Stimulated activated CD8-positive, alpha-beta memory T cell treated with anti-CD3 and anti-CD28 coated beads, Interleukin-2, amount 100 ng/mL, for 1 hour (primary cell): ENCODE data around the gene FOXD4L3.
"Not testable (repeated sequence)": the region's sequence is repeated elsewhere in the genome, so short reads cannot be mapped to it uniquely, and the experiment has no call there.

Experiments
- DNase-seq, 2 donors: peaks; one replicate each; pipeline ENCODE4 v3.0.0-alpha.2; 2020; ENCODE audit warnings: low read depth in 2 of 2

Gene FOXD4L3

DNA sequence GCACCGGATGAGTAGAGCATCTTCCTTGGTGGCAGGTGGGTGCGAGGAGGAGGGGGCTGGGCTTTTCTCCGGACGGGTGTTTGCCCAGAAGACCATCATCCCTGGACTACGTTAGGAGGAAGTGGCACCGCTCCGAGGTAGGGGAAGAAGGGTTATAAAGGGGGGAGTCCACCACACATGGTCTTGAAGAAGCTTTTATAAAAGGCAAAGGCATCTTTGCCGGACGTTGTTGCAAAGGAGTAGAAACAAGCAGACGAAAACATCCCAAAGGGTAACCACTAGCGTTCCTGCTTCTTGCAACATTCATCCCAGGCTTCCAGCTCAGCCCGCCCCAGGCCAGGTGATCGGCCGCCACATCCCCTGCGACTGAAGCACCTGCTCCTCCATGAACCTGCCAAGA lies at the start of gene FOXD4L3:
TSS of gene FOXD4L3 (plus strand) at position 301 of the 400 bp plus-strand sequence. CDS start at position 386, 85 bp downstream.
- not testable (repeated sequence) for DNase-seq

- DNase-seq: not testable (repeated sequence)
Measured at GRCh38 chr9:68281041-68281440, 21.6 kb upstream of the FOXD4L3 start.

GRCh38 chr9:68303771-68304170 lies 1.1 kb downstream of the FOXD4L3 start:
- DNase-seq: not testable (repeated sequence)

GRCh38 chr9:68304212-68304611 lies 1.5 kb downstream of the FOXD4L3 start:
- DNase-seq: not testable (repeated sequence)

- DNase-seq: not testable (repeated sequence)
Measured at GRCh38 chr9:68304777-68305176, 2.1 kb downstream of the FOXD4L3 start.

DNA sequence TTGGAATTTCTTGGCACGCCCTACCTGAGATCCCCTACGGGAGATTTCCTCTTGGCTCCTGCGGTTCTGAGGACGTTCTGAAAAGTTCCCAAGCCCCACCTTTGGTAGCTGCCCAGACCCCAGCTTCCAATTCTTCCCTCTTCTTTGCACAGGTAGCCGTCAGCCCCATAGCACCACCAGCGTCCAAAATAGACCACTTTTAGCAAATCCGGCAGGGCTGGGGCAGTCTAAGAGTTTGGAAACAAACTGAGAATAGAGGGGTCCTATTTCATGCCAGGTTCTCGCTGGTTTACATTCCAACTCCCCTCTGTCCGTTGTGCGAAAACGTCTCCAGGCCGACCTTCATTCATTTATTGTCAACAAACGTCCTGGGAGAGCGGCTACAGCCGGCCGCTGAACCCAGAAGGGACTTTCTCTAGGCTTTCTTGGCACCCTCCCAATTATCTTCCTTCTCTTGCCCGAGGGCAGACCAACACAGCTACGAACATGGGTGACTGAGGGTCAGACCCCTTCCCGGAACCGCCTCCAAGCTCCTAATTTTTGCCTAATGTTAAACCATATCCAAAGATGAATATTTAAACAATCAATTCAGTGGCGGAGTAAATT lies 3.1 kb downstream of the FOXD4L3 start:
- DNase-seq: not testable (repeated sequence)

GRCh38 chr9:68306391-68306964 lies 3.8 kb downstream of the FOXD4L3 start:
- not testable (repeated sequence) for DNase-seq

DNA sequence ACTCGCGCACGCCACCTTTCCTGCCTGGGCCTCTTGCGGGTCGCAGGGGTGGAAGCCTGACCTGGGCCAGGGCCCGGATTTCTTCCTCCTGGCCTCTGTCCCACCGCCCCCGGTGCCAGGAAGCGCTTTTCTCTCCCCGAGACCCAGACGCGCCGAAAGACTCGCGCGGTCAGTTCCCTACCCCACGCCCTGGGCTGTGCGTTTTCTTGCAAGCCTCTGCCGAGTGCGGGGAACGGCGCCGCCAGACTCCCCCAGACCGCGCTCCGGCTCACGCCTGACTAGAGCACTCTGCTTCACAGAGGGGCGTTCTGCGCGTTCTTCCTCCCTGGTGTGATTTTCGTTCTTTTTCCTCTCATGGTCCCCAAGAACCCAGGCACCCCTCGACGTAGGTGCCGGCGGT lies 4.5 kb downstream of the FOXD4L3 start:
- not testable (repeated sequence) for DNase-seq

GRCh38 chr9:68307654-68308053 lies 5.0 kb downstream of the FOXD4L3 start:
- not testable (repeated sequence) for DNase-seq

GRCh38 chr9:68311208-68311607 lies 8.5 kb downstream of the FOXD4L3 start:
- not testable (repeated sequence) for DNase-seq

GRCh38 chr9:68318209-68318608 lies 15.5 kb downstream of the FOXD4L3 start:
- not testable (repeated sequence) for DNase-seq

DNA sequence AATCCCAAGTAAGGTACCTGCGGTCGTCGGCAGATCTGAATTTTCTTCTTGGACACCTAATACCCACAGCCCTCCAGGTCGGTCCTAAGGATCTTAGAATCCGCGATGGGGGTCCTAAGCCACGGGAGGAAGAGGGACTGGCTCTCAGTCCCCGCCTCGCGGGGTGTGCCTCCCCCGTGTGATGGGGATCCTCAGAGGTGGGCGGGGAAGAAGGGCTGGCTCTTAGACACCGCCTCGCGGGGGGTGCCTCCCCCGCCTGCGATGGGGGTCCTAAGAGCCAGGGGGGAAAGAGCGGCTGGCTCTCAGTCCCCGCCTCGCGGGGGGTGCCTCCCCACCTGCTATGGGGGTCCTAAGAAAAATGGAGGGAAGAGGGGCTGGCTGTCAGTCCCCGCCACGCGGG lies 21.1 kb downstream of the FOXD4L3 start:
- not testable (repeated sequence) for DNase-seq

DNA sequence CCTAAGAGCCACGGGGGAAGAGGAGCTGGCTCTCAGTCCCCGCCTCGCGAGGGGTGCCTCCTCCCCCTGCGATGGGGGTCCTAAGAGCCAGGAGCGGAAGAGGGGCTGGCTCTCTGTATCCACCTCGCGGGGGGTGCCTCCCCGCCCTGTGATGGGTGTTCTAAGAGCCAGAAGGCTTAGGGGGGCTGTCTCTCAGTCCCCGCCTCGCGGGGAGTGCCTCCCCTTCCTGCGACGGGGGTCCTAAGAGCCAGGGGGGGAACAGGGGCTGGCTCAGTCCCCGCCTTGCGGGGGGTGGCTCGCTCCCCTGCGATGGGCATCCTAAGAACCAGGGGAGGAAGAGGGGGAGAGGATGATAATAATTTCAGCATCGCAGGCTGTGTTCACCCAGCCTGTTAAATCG lies 21.9 kb downstream of the FOXD4L3 start:
- not testable (repeated sequence) for DNase-seq

DNA sequence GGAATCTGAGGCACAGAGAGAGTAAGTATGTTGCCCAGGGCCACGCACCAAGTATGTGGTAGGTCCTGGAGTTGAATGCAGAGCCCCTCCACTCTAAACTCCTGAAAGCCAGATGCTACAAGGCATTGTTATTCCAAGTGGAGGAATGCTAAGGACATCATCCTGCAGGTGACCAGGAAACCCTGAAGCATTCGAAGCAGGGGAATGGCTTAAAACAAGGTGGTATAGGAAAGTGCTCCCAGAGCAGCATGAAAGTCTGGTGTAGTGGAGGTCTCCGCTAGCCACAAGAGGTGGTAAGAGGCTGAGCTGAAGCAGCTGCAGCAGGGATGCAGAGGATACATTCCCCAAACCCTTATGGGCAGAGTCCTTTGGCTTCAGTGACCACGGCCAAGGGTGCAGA lies 26.4 kb downstream of the FOXD4L3 start:
- DNase-seq: not testable (repeated sequence)

DNA sequence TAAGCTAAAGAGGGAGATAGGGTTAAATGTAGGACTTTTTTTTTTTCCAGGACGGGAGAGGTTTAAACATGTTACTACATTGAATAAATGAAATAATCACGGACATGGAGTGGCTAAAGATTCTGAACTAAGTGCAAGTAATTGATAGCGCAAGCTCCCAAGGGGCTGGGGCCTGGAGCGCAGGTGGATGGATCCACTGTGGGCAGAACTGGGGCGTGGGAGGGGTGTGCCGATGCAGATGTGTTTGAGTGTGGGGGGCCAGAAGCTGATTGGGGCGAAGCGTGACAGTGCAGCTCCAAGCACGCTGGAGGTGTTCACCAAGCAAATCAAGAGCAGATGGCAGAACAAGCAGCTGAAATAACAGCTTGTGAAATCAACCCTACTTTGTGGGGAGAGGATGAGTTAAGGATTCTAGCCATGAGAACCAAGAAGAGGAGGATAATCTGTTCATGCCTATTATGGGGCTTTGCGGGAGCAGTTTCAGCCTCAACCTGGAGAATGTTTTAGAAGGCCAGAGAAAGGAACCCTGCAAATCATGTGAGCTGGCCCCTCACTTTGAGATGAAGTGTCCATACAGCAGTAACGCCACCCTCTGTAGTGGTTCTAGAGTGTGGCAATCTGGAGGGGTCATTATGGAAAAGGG lies 28.0 kb downstream of the FOXD4L3 start:
- not testable (repeated sequence) for DNase-seq

- DNase-seq: not testable (repeated sequence)
Measured at GRCh38 chr9:68332122-68332521, 29.5 kb downstream of the FOXD4L3 start.

GRCh38 chr9:68335935-68336334 lies 33.3 kb downstream of the FOXD4L3 start:
- not testable (repeated sequence) for DNase-seq

DNA sequence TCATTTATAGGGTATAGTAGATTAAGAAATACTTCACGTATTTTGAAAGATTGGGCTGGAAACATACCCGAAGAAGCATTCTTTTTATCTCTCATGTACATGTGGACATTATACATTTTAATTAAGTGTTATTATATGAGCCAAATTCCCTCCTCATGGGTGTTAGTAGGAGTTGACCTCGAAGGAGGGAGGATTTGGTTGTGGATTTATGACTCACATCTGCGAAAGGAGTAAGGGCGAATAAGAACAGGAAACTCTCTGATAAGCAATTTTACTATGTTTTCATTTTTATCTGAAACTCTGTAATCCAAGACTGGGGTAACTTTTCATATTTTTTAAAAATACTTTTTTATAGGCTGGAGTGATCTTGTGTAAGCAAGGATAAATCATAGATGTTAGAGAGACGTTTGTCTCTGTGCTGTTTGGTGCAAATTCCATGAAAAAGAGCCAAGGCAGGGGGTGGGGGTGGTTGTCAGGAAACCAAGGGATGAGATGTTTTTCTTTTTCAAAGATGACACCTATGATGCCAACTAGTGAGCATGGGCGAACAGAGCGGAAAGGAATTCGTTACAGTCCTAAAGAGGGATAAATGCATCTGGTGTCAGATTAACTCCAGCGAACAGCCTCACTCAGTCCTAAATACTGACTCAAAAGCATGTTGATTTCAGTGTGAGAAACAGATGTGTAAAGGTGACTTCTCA lies 34.1 kb downstream of the FOXD4L3 start:
- DNase-seq: not testable (repeated sequence)

- not testable (repeated sequence) for DNase-seq
Measured at GRCh38 chr9:68338000-68338399, 35.3 kb downstream of the FOXD4L3 start.

DNA sequence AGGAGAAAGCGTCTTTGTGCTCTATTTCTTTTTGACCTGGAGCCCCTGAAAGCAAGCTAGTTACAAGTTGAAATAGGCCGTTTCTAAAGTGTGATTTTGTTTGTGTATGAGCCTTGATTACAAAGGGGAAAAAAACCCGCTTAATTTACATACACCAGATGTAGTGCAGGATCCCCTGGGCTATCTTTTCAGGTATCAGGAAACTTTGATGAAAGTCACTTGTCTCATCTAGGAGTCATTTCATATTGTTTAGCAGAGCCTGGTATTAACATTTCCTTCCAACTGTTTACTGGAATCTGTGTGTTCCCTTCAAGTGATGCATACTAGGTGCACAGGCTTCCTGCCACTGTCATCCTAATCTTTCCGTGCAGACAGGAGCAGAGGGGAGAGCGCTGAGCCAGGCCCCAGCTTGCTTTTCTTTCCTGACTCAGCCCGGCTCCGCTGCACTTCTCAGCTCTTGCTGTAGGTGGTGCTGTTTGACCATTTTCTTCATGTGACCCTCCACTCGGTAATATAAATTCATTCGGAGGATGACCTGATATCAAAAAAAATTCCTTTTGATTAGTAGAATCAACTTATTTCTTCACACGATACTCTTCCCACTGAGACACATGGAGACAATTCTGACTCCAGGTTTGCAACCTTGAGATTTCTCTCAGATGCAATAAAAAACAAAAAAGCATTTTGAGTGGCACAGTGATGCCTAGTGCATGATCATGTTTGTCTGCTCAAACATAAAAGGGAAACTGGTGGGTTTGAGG lies 39.8 kb downstream of the FOXD4L3 start:
- not testable (repeated sequence) for DNase-seq

- DNase-seq: not testable (repeated sequence)
Measured at GRCh38 chr9:68343242-68343641, 40.6 kb downstream of the FOXD4L3 start.
